Prostate gland (tissue), 2 donors: ENCODE results near the gene FCHO2. TPM values are rescaled to one million over a fixed set of nuclear protein-coding genes. Genes with fewer than 3 reads are reported as not detected.
A peak's percentile ranks its signal among the peaks of the same experiment; 100 is the strongest.

ENCODE experiments used
- DNase-seq: peaks from one replicate; pipeline ENCODE4 v3.0.0-alpha.2; 2019; ENCODE audit warnings: low spot score
- H3K27ac ChIP-seq, 2 donors: fragments of 200-600 bp; sonication (generic); 2 replicates each; pipeline ENCODE4 v1.5.1; 2017 to 2019
- H3K27me3 ChIP-seq: fragments of 200-600 bp; sonication (generic); replicated peaks from 2 replicates; pipeline ENCODE4 v1.5.1; 2019; ENCODE audit not compliant: insufficient read depth
- H3K36me3 ChIP-seq, 2 donors: fragments of 200-600 bp; sonication (generic); 1 replicate in 1 of 2; 2 replicates in 1 of 2; pipeline versions ENCODE4 v1.5.1 to v1.8.1; 2017 to 2019
- H3K4me1 ChIP-seq: fragments of 200-600 bp; sonication (generic); replicated peaks from 2 replicates; pipeline ENCODE4 v1.5.1; 2019
- H3K4me3 ChIP-seq, 2 donors: fragments of 200-600 bp; sonication (generic); 2 replicates each; pipeline ENCODE4 v1.5.1; 2017 to 2019
- H3K9me3 ChIP-seq: fragments of 200-600 bp; sonication (generic); 2 replicates; pipeline ENCODE4 v1.5.1; 2017
- CTCF ChIP-seq, 4 experiments: fragments of 200-600 bp in 2 of 4; fragments of 450-650 bp in 2 of 4; sonication (generic) in 2 of 4; IDR thresholded peaks; 1 replicate in 3 of 4; 2 replicates in 1 of 4; pipeline ENCODE4 v1.5.1; 2016 to 2019; ENCODE audit warnings: antibody characterized with exemption in 4 of 4, mild to moderate bottlenecking in 2 of 4, moderate library complexity in 2 of 4
- POLR2A ChIP-seq: fragments of 450-650 bp; IDR thresholded peaks from one replicate; pipeline ENCODE4 v1.6.1; 2016; ENCODE audit warnings: antibody characterized with exemption, mild to moderate bottlenecking
- POLR2AphosphoS5 ChIP-seq: sonication (generic); formaldehyde crosslinking; IDR thresholded peaks from one replicate; pipeline ENCODE4 v1.6.1; 2017; ENCODE audit warnings: antibody characterized with exemption
- WGBS: methylation state at CpG from one replicate; pipeline ENCODE4 v1.1.5; 2018; 5-methylcytosine and 5-hydroxymethylcytosine counted together
- intact Hi-C: fragments of 100-400 bp; cut with DNase I; formaldehyde crosslinking; loops from one replicate; pipeline ENCODE4 v1.14.2; 2022
- total RNA-seq, 2 donors: library from RNA; depleted of rRNA; stranded (reverse); fragments of >200 nt; gene quantifications; one replicate each; pipeline ENCODE4 v1.1.0, GENCODE V29; 2016

FCHO2 gene
- total RNA-seq, 2 donors from 2014 or later, result 18.8 to 24.6 TPM

- Histone ChIP-seq H3K4me3 (no peak overlapping the region), H3K27ac (no peak overlapping the region), H3K27me3 (no peaks in the 10 kb centered on the region), H3K36me3 (no peaks in the 10 kb centered on the region), H3K4me1 (peaks cover 5% of the 10 kb centered on the region), H3K9me3 (no peaks in the 10 kb centered on the region)
- TF ChIP-seq POLR2AphosphoS5 (no peak), POLR2A (no peak), CTCF (IDR thresholded peaks at IDR 0.05) (no peak)
- DNase-seq, result no peak
- intact Hi-C loops, result no loop called here
These were observed 8.3 kb upstream of the FCHO2 start for GRCh38 chr5:72947498-72947897.

- no peak for TF ChIP-seq CTCF (IDR thresholded peaks at IDR 0.05)
- no peak for TF ChIP-seq POLR2A
- TF ChIP-seq POLR2AphosphoS5, result peak; percentile 64
- no peak for DNase-seq
- Histone ChIP-seq H3K27me3 (no peaks in the 10 kb centered on the region), H3K27ac (no peak overlapping the region), H3K4me3 (no peak overlapping the region), H3K4me1 (peaks cover 5% of the 10 kb centered on the region), H3K36me3 (no peaks in the 10 kb centered on the region), H3K9me3 (no peaks in the 10 kb centered on the region)
- intact Hi-C loops, result no loop called here
These were observed 6.4 kb upstream of the FCHO2 start for GRCh38 chr5:72949481-72949880.

GRCh38 chr5:72951671-72952468, 4.0 kb upstream of the FCHO2 start:
- DNase-seq, result peak; percentile 40
- Histone ChIP-seq H3K9me3 (no peaks in the 10 kb centered on the region), H3K27me3 (no peaks in the 10 kb centered on the region), H3K4me3 (no peak overlapping the region), H3K36me3 (no peaks in the 10 kb centered on the region), H3K27ac (peak overlapping the region; percentile 4 to 38), H3K4me1 (peaks cover 5% of the 10 kb centered on the region)
- 66% methylated on average over 7 of the region's 7 CpGs for WGBS
- TF ChIP-seq CTCF (IDR thresholded peaks at IDR 0.05) (no peak), POLR2AphosphoS5 (peak; percentile 76)
- intact Hi-C loops, result loop anchor here (10.0 kb wide), 2 partner anchors 107 to 137 kb away; partner anchors contain the start of gene TNPO1

- Histone ChIP-seq H3K36me3 (no peaks in the 10 kb centered on the region), H3K4me1 (peaks cover 3% of the 10 kb centered on the region), H3K9me3 (no peaks in the 10 kb centered on the region), H3K27ac (peak overlapping the region in 1 of 2 donors; percentile 95), H3K27me3 (no peaks in the 10 kb centered on the region), H3K4me3 (no peak overlapping the region)
- DNase-seq, result no peak
- TF ChIP-seq POLR2A (no peak), CTCF (IDR thresholded peaks at IDR 0.05) (no peak), POLR2AphosphoS5 (no peak)
- intact Hi-C loops, result loop anchor here (10.0 kb wide), 2 partner anchors 110 to 140 kb away; partner anchors contain the start of gene TNPO1
- WGBS, result 79% methylated on average over 7 of the region's 7 CpGs
These were observed 1.5 kb upstream of the FCHO2 start for GRCh38 chr5:72954389-72954788.
